OCI-LY1 (cell line): Measurements from ENCODE around the gene CHCHD6.

Experiments
- EZH2 ChIP-seq: fragments of 200-600 bp; sonication (generic), shearing (Covaris generic); IDR thresholded peaks from 2 replicates; pipeline ENCODE4 v1.8.0; 2017; ENCODE audit warnings: borderline replicate concordance, mixed run types, mild to moderate bottlenecking, antibody characterized with exemption, low read length, moderate library complexity, mixed read lengths
- TF ChIP-seq, protein P1 (sequence below): fragments of 200-600 bp; sonication (generic), shearing (Covaris generic); IDR thresholded peaks from 2 replicates; pipeline ENCODE4 v1.5.1; 2017; ENCODE audit warnings: mild to moderate bottlenecking, antibody characterized with exemption, low read length, moderate library complexity, mixed read lengths

- TF ChIP-seq, protein P1, sequence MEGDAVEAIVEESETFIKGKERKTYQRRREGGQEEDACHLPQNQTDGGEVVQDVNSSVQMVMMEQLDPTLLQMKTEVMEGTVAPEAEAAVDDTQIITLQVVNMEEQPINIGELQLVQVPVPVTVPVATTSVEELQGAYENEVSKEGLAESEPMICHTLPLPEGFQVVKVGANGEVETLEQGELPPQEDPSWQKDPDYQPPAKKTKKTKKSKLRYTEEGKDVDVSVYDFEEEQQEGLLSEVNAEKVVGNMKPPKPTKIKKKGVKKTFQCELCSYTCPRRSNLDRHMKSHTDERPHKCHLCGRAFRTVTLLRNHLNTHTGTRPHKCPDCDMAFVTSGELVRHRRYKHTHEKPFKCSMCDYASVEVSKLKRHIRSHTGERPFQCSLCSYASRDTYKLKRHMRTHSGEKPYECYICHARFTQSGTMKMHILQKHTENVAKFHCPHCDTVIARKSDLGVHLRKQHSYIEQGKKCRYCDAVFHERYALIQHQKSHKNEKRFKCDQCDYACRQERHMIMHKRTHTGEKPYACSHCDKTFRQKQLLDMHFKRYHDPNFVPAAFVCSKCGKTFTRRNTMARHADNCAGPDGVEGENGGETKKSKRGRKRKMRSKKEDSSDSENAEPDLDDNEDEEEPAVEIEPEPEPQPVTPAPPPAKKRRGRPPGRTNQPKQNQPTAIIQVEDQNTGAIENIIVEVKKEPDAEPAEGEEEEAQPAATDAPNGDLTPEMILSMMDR = no peak
- no peak for TF ChIP-seq EZH2
Measured at GRCh38 chr3:126990024-126990700, 286.1 kb downstream of the CHCHD6 start.
